ENCODE data around the gene ANKRD60. TPM values are rescaled to one million over a fixed set of nuclear protein-coding genes. Genes with fewer than 3 reads are reported as not detected.

Gene ANKRD60
- total RNA-seq, 1 experiment from 2014 or later: not detected

GRCh38 chr20:58215116-58215515, 13.3 kb downstream of the ANKRD60 start:
- Histone ChIP-seq H3K27me3 (replicated peaks; ENCODE audit: insufficient read depth, low read depth, low read length, poor library complexity) (no peaks in the 10 kb centered on the region), H3K4me3 (ENCODE audit: low read depth, low read length, poor library complexity, severe bottlenecking) (no peak overlapping the region), H3K4me1 (ENCODE audit: insufficient read depth, low read length, poor library complexity, severe bottlenecking) (peaks cover 17% of the 10 kb centered on the region), H3K27ac (ENCODE audit: low read depth, low read length, poor library complexity, severe bottlenecking) (no peak overlapping the region), H3K36me3 (ENCODE audit: insufficient read depth, low read length, poor library complexity, severe bottlenecking) (no peaks in the 10 kb centered on the region), H3K9me3 (ENCODE audit: low read depth, low read length, poor library complexity, severe bottlenecking) (no peaks in the 10 kb centered on the region)
- POLR2A ChIA-PET (ENCODE audit: low non-redundant PET): no interaction called here
- DNase-seq (ENCODE audit: low spot score): no peak
- CTCF ChIA-PET: no interaction called here
- BruUV-seq (replicated peaks): no TSS peak
- no peak for TF ChIP-seq EZH2 (IDR thresholded peaks at IDR 0.05; ENCODE audit: borderline replicate concordance, low read depth, low read length, poor library complexity, severe bottlenecking)
- TF ChIP-seq CTCF (conservative IDR thresholded peaks at IDR 0.05; ENCODE audit: low read depth, low read length): no peak
- intact Hi-C loops (cut with micrococcal nuclease; ENCODE audit: unreplicated experiment): no loop called here

- Histone ChIP-seq H3K4me3 (ENCODE audit: low read depth, low read length, poor library complexity, severe bottlenecking) (no peak overlapping the region), H3K4me1 (ENCODE audit: insufficient read depth, low read length, poor library complexity, severe bottlenecking) (peaks cover 9% of the 10 kb centered on the region), H3K27ac (ENCODE audit: low read depth, low read length, poor library complexity, severe bottlenecking) (no peak overlapping the region), H3K9me3 (ENCODE audit: low read depth, low read length, poor library complexity, severe bottlenecking) (no peaks in the 10 kb centered on the region), H3K27me3 (replicated peaks; ENCODE audit: insufficient read depth, low read depth, low read length, poor library complexity) (no peaks in the 10 kb centered on the region), H3K36me3 (ENCODE audit: insufficient read depth, low read length, poor library complexity, severe bottlenecking) (no peaks in the 10 kb centered on the region)
- no TSS peak for BruUV-seq (replicated peaks)
- POLR2A ChIA-PET (ENCODE audit: low non-redundant PET): no interaction called here
- no peak for TF ChIP-seq CTCF (conservative IDR thresholded peaks at IDR 0.05; ENCODE audit: low read depth, low read length)
- no peak for DNase-seq (ENCODE audit: low spot score)
- intact Hi-C loops (cut with micrococcal nuclease; ENCODE audit: unreplicated experiment): loop anchor here (5.0 kb wide), 1 partner anchor 832 kb away; no protein-coding TSS in a partner anchor
- CTCF ChIA-PET: no interaction called here
These were observed 14.1 kb downstream of the ANKRD60 start for GRCh38 chr20:58214310-58214709.

GRCh38 chr20:58213716-58214115, 14.7 kb downstream of the ANKRD60 start:
- no TSS peak for BruUV-seq (replicated peaks)
- Histone ChIP-seq H3K4me1 (ENCODE audit: insufficient read depth, low read length, poor library complexity, severe bottlenecking) (peaks cover 5% of the 10 kb centered on the region), H3K36me3 (ENCODE audit: insufficient read depth, low read length, poor library complexity, severe bottlenecking) (no peaks in the 10 kb centered on the region), H3K9me3 (ENCODE audit: low read depth, low read length, poor library complexity, severe bottlenecking) (no peaks in the 10 kb centered on the region), H3K27me3 (replicated peaks; ENCODE audit: insufficient read depth, low read depth, low read length, poor library complexity) (no peaks in the 10 kb centered on the region), H3K4me3 (ENCODE audit: low read depth, low read length, poor library complexity, severe bottlenecking) (no peak overlapping the region), H3K27ac (ENCODE audit: low read depth, low read length, poor library complexity, severe bottlenecking) (no peak overlapping the region)
- CTCF ChIA-PET: no interaction called here
- no peak for DNase-seq (ENCODE audit: low spot score)
- no peak for TF ChIP-seq CTCF (conservative IDR thresholded peaks at IDR 0.05; ENCODE audit: low read depth, low read length)
- TF ChIP-seq EZH2 (IDR thresholded peaks at IDR 0.05; ENCODE audit: borderline replicate concordance, low read depth, low read length, poor library complexity, severe bottlenecking): no peak
- POLR2A ChIA-PET (ENCODE audit: low non-redundant PET): no interaction called here
- intact Hi-C loops (cut with micrococcal nuclease; ENCODE audit: unreplicated experiment): loop anchor here (5.0 kb wide), 1 partner anchor 831 kb away; no protein-coding TSS in a partner anchor

Measured in A673 (cell line).